Stimulated activated CD8-positive, alpha-beta memory T cell treated with anti-CD3 and anti-CD28 coated beads, Interleukin-2, amount 100 ng/mL, for 48 hours (primary cell): ENCODE results near the gene BLOC1S5.
"Not testable (repeated sequence)": the region's sequence is repeated elsewhere in the genome, so short reads cannot be mapped to it uniquely, and the experiment has no call there.

ENCODE experiments used
- DNase-seq, 2 donors: peaks; one replicate each; pipeline ENCODE4 v3.0.0-alpha.2; 2020; ENCODE audit warnings: low read depth in 2 of 2

Gene BLOC1S5

DNA sequence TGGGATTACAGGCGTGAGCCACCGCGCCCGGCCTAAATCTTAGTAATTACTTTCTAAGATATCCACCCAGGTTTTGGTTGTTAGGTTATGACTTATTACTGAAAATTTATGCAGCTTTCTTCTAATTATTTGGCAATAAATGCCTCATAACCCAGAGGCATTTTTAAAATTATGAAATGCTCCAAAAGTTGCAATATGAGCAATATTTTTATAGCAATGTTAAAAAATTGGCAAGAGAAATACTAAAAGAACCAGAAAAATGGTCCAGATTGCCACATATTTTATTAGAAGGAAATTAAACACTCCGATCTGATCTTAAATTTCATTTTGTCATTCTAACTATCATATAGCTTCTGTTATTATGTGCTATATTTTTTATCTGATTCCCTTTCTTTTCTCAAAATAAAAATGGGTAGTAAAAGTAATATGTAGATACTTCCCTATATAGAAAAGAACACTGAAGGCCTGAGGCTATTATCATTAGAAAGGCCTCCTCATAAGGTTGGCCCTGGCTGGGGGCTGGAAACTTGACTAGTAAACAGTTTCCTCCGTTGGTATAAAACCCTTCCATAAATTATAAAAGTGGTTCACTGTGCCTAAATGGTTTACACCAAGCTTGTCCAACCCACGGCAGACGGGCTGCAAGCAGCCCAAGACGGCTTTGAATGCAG, 22.1 kb downstream of the BLOC1S5 start:
- no peak for DNase-seq

DNA sequence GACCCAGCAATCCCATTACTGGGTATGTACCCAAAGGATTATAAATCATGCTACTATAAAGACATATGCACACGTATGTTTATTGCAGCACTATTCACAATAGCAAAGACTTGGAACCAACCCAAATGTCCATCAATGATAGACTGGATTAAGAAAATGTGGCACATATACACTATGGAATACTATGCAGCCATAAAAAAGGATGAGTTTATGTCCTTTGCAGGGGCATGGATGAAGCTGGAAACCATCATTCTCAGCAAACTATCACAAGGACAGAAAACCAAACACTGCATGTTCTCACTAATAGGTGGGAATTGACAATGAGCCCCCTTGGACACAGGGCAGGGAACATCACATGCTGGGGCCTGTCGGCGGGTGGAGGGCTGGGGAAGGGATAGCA, 30.1 kb downstream of the BLOC1S5 start:
- DNase-seq = not testable (repeated sequence)

GRCh38 chr6:8030920-8031319, 33.3 kb downstream of the BLOC1S5 start:
- DNase-seq = no peak

- no peak for DNase-seq
Measured at GRCh38 chr6:8029243-8029870, 34.8 kb downstream of the BLOC1S5 start.

DNA sequence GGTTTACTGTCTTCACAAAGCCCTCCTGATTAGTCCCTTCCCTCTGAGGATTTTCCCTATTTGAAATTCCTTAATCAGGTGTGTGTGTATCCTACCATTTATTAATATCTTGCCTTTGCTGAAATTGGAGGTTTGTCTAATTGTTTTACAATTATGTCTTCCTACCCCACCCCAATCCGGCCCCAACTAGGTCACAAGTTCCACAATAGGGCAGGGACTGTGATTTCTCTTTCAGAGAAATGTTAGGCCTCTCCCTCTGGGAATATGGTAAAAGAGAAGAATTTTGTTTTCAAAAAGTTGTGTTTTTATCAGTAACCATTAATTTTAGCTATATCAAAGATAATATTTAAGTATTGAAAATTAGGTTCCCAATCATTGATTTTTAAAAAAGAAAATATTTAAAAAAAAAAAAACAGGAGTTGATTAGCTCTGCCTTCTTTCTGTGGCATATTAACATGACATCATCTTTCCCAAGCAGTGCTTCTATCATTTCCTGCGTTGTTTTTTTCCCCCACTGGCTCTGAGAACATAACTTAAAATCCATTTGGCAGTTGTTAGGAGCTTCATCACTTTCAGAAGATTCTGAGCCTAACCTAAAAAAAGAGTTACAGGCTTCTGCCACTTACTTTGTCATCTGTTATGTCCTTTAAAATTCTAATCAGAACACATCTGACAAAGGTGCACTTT, 36.1 kb downstream of the BLOC1S5 start:
- no peak for DNase-seq

DNA sequence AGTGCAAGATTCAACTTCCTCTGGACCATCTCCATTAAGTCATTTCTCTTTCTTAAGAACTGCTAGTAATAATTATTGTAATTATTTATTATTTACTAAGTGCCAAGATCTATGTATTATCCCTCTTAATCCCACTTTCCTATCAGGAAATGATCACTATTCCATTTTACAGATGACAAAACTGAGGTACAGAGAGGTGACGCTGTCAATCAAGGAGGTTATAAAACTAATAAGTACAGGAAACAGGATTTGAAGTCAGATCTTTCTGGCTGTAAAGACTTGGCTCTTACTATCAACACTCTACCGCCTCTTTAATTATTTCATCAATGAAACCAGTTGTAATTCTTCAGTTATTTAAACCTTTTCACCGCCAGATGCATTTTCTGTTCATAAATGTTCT, 37.4 kb downstream of the BLOC1S5 start:
- DNase-seq = no peak

DNA sequence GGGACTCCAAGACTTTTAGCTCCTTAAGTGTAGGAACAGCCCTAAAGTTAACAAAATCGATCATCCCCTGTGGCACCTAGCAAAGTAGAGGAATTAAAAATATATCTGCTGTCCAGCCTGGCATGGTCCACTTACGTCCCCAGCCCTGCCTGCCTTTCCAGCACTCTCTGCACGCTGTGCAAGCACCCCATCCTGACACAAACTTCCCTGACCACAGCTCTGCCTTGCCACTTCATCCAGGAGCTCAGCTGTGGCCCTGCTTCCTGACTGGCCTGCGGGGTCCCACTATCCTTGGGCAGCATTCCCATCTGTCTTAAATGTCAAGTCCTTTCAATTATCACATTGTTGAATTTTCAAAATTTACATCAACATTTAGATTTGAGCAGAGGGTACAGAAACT, 39.0 kb downstream of the BLOC1S5 start:
- no peak for DNase-seq

DNA sequence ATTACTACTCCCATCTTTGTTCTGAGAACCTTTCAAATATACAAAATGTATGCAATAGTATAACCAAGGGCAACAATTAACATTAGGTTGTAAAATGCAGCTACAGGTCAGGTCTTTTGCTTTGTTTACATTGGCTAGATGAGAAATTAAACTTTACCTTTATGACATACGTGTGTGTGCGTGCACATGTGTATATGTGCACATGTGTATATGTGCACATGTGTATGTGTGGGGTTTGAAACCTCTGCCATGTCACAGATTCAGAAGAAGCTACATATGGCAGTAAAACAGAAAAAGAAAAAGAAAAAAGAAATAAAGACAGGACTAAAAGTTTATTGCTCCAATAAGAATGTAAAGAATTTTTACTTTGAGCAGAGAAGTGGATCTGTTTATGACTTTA, 40.6 kb downstream of the BLOC1S5 start:
- DNase-seq = no peak

GRCh38 chr6:8020083-8020482, 44.1 kb downstream of the BLOC1S5 start:
- no peak for DNase-seq

- DNase-seq = no peak
Measured at GRCh38 chr6:8017705-8018104, 46.5 kb downstream of the BLOC1S5 start.

DNA sequence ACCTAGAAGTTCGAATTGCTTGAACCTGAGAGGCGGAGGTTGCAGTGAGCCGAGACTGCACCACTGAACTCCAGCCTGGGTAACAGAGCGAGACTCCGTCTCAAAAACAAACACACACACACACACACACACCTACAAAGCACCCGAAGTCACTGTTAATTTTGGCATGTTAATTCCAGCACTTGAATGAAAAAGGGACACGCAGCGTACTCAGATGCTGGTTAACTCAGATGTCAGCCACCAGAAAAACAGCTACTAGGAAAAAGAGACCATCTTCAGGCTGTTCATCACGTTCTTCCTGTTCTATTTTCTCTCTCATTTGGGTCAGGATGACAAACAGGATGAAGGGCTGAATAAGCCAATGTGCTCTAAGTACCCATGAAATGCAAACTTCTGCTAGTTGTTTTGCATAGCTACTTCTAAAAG, 46.9 kb downstream of the BLOC1S5 start:
- DNase-seq = no peak

GRCh38 chr6:8014947-8015346, 49.2 kb downstream of the BLOC1S5 start:
- no peak for DNase-seq

DNA sequence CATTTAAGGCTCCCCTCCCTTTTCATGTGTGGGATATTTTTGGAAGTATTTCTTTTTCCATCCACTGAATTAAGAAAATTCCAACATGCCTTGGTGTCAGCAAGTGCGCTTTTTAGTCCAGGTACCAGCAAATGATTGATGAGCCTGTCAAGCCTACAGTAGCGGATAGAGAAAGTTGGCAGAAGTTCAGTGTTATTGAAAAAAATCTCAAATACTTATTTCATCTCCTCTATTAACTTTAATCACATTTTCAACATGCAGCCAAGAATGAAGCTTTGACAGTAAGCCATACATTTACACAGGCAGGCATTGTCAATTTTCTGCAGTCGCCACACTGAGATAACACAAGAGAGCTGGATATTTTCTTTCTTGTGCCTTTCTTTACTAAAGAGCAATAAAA, 50.4 kb downstream of the BLOC1S5 start:
- DNase-seq = no peak

- DNase-seq = no peak
Measured at GRCh38 chr6:8006208-8006607, 58.0 kb downstream of the BLOC1S5 start.

DNA sequence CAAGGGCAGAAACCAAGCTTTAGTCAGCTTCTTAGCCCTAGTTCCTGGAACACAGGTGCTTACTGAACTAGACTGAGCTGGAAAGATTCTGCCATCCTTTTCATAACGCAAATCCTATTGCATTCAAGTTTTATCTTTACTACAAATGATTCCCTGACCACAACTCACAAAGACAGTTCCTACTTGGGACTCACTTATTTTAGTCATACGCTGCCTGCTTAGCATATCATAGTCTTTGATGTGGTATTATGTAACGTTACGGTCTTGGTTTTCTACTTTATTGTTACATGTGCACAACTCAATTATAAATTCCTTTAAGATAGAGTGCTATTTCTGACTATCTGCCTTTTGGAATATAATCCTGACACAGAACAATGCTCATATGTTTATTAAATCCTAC, 59.1 kb downstream of the BLOC1S5 start:
- no peak for DNase-seq

DNA sequence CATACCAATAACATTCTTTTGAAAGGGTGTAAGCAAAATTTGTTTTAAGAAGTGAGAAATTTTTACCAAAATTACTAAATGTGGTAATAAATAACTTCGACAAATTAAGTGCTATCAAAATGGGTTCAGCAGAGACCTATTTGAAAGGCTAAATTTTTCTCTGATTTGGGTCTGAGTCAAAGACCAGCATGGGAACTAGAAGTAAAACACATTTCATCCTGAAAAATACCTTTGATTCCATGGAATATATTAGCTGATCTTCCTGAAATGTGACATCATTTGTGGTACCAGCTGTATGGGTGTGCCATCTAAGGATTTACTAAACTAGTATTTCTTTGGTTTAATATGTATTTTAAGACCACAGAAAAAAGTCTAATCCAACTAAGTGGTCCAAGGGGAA, 63.6 kb downstream of the BLOC1S5 start:
- DNase-seq = no peak

DNA sequence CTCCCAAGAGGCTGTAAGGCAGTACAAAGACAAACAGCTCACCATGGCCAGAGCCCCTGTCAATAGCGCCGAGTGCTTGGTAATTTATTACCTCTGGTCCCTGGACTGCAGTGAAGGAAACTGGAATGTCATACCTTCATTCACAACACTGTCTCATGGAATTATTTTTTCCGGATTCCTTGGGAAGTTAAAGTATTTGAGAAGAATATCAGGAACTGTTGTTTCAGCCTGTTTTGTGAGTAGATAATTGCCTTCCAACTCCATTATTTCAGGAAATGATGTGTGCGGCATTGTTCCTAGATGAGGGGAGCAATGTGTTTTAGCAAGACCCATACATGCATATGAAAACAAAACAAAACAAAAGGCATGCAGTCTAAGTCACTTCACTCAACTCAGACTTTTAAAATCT, 64.0 kb downstream of the BLOC1S5 start:
- no peak for DNase-seq

- no peak for DNase-seq
Measured at GRCh38 chr6:7999201-7999600, 65.0 kb downstream of the BLOC1S5 start.

DNA sequence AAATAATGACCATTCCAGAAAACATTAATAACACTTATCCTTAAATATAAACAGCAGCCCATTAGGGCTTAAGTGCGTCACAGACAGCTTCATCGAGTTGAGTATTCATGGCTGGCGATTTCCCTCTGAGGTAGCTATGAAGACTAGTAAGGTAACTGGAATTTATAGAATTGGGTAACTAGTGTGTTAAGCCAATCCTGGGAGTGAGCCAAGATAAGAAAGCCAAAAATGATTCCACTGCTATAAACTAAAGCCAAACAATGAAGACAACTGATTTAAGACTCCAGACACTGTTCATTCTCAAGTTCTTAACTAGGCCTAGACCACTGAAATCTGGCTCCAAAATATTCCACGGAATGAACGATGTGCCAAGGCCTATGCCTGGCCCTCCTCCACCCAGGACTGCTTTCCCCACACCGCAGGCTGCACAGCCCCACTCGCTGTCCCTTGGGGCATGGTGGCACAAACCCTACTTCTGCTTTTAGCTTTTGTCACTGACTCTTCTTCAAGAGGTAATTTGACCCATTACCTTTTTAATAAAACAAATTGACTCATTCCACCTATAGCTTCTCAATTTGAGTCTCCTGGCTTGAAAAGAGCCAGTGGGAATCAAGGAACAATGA, 66.0 kb downstream of the BLOC1S5 start:
- no peak for DNase-seq

DNA sequence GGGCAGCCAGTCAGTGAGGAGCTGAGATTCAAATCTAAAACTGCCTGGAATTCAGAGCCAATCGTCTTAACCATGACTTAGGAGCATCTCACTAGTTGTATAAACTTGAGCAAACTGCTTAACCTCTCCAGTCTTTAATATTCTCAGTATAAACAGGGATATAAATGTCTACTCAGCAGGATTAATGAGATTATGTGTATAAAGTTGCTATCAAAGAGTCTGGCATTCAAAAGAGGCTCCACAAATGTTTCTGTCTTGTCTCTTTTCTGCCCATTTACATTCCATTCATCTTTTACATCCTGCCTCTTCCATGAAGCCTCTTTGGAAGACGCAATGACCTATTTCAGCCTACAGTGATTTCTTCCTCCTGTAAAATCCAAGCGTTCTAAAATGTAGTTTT, 66.9 kb downstream of the BLOC1S5 start:
- no peak for DNase-seq

DNA sequence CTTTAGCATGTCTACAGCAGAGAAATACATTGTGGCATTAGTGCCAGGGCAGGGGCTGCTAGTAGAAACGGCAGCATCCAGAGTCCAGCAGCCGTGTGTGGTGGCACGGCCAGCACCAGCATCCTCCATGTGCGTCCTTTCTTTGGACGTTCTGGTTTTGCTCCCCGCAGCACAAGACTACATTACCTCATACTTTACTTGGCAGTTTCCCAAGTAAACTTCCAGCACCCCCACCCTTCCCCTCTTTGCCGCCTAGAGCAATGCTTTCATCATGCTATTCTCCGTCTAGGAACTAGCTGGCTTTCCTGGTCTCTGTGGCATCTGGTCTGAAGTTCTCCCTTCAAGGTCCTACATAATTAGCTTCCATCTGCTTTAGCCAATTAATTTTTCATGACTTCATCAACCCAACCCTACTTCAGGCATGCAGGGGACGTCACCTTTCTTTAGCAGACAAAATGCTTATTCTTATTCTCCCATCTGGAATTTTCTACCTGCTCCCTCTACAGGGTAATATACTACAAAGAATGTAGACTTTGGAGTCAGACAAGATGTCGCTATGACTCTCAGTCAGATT, 67.6 kb downstream of the BLOC1S5 start:
- DNase-seq = no peak

GRCh38 chr6:7993952-7994351, 70.2 kb downstream of the BLOC1S5 start:
- no peak for DNase-seq
